Activated CD8-positive, alpha-beta memory T cell treated with anti-CD3 and anti-CD28 coated beads for 36 hours (primary cell): ENCODE measurements around the gene WDTC1. TPM values are rescaled to one million over a fixed set of nuclear protein-coding genes. Genes with fewer than 3 reads are reported as not detected.

Source experiments
- CTCF ChIA-PET: fragments of 350-600 bp; sonication (Branson Sonifier 250); formaldehyde crosslinking; loops from one replicate; lab custom pipeline; 2021; ENCODE audit warnings: antibody characterized with exemption; lab: Charles Lee
- POLR2A ChIA-PET: fragments of 350-600 bp; sonication (Branson Sonifier 250); formaldehyde crosslinking; loops from one replicate; lab custom pipeline; 2021; ENCODE audit warnings: antibody characterized with exemption; lab: Charles Lee
- total RNA-seq, 2 experiments: library from RNA; stranded (reverse); gene quantifications; one replicate each; pipeline ENCODE4 v1.2.3, GENCODE V29; 2021

The WDTC1 gene
- total RNA-seq, 2 experiments from 2014 or later, result 19.1 to 20.1 TPM

GRCh38 chr1:27318136-27318535 lies 83.7 kb downstream of the WDTC1 start:
- ChIA-PET CTCF (interaction anchor here (2.4 to 2.9 kb wide), 2 partner anchors 15 to 17 kb away, joined by 9 to 17 read pairs; no protein-coding TSS in a partner anchor), POLR2A (no interaction called here)

GRCh38 chr1:27318596-27318995 lies 84.2 kb downstream of the WDTC1 start:
- ChIA-PET CTCF (interaction anchor here (0.7 to 2.9 kb wide), 5 partner anchors 9 to 23 kb away, joined by 3 to 17 read pairs (median 5); no protein-coding TSS in a partner anchor), POLR2A (no interaction called here)

- POLR2A ChIA-PET, result interaction anchor here (0.7 to 1.1 kb wide), 2 partner anchors 20 to 207 kb away, joined by 4 to 8 read pairs; partner anchors contain the start of gene SYTL1
- CTCF ChIA-PET, result interaction anchor here (1.3 to 1.7 kb wide), 4 partner anchors 11 to 69 kb away, joined by 3 to 12 read pairs (median 5); no protein-coding TSS in a partner anchor
Observed at GRCh38 chr1:27321813-27322568, 87.6 kb downstream of the WDTC1 start, which contains the start of gene TMEM222. TMEM222 (plus strand) TSS chr1:27322163; CDS start chr1:27322198, 35 bp downstream.

- CTCF ChIA-PET, result interaction anchor here (1.3 to 2.1 kb wide), 6 partner anchors 10 to 69 kb away, joined by 3 to 12 read pairs (median 5); no protein-coding TSS in a partner anchor
- POLR2A ChIA-PET, result interaction anchor here (0.6 to 1.1 kb wide), 4 partner anchors 17 to 401 kb away, joined by 3 to 4 read pairs (median 3); partner anchors contain the start of gene SYTL1
Observed at GRCh38 chr1:27322569-27323240, 88.3 kb downstream of the WDTC1 start.

- ChIA-PET POLR2A (no interaction called here), CTCF (interaction anchor here (2.6 kb wide), 1 partner anchor 24 kb away, joined by 8 read pairs; no protein-coding TSS in a partner anchor)
Observed at GRCh38 chr1:27325286-27325685, 90.9 kb downstream of the WDTC1 start.

- CTCF ChIA-PET, result interaction anchor here (1.0 to 3.1 kb wide), 4 partner anchors 9 to 31 kb away, joined by 3 to 11 read pairs (median 6); no protein-coding TSS in a partner anchor
- POLR2A ChIA-PET, result interaction anchor here (0.5 kb wide), 1 partner anchor 973 kb away, joined by 4 read pairs; no protein-coding TSS in a partner anchor
Observed at GRCh38 chr1:27327964-27328363, 93.5 kb downstream of the WDTC1 start.

- POLR2A ChIA-PET, result no interaction called here
- CTCF ChIA-PET, result no interaction called here
Observed at GRCh38 chr1:27330786-27331185, 96.4 kb downstream of the WDTC1 start.

GRCh38 chr1:27331426-27331825 lies 97.0 kb downstream of the WDTC1 start:
- CTCF ChIA-PET, result interaction anchor here (2.1 to 2.6 kb wide), 2 partner anchors 25 to 56 kb away, joined by 11 to 20 read pairs; no protein-coding TSS in a partner anchor
- POLR2A ChIA-PET, result no interaction called here

GRCh38 chr1:27331922-27332321 lies 97.5 kb downstream of the WDTC1 start:
- ChIA-PET CTCF (interaction anchor here (1.0 to 2.9 kb wide), 17 partner anchors 9 to 275 kb away, joined by 3 to 20 read pairs (median 9); partner anchors contain the start of genes CD164L2, MAP3K6, SYTL1 and TMEM222), POLR2A (interaction anchor here (0.6 to 1.7 kb wide), 2 partner anchors 8 to 1895 kb away, joined by 3 read pairs; no protein-coding TSS in a partner anchor)

- ChIA-PET POLR2A (interaction anchor here (0.8 to 1.7 kb wide), 3 partner anchors 9 to 31 kb away, joined by 3 read pairs; no protein-coding TSS in a partner anchor), CTCF (interaction anchor here (0.6 to 2.9 kb wide), 27 partner anchors 9 to 274 kb away, joined by 3 to 20 read pairs (median 4); partner anchors contain the start of genes CD164L2, FCN3, MAP3K6 and SYTL1)
Observed at GRCh38 chr1:27332536-27333281, 98.3 kb downstream of the WDTC1 start.

- ChIA-PET POLR2A (interaction anchor here (0.8 to 1.7 kb wide), 2 partner anchors 9 to 10 kb away, joined by 3 read pairs; no protein-coding TSS in a partner anchor), CTCF (interaction anchor here (0.9 to 2.9 kb wide), 14 partner anchors 8 to 231 kb away, joined by 3 to 20 read pairs (median 7); partner anchors contain the start of genes CD164L2, MAP3K6 and SYTL1)
Observed at GRCh38 chr1:27333717-27334279, 99.4 kb downstream of the WDTC1 start.

GRCh38 chr1:27335506-27336422 lies 101.3 kb downstream of the WDTC1 start:
- ChIA-PET POLR2A (no interaction called here), CTCF (interaction anchor here (1.1 to 2.0 kb wide), 4 partner anchors 22 to 60 kb away, joined by 3 to 11 read pairs (median 4); no protein-coding TSS in a partner anchor)

- ChIA-PET CTCF (interaction anchor here (1.1 to 2.0 kb wide), 3 partner anchors 21 to 59 kb away, joined by 3 to 11 read pairs (median 4); no protein-coding TSS in a partner anchor), POLR2A (no interaction called here)
Observed at GRCh38 chr1:27336756-27337155, 102.3 kb downstream of the WDTC1 start.

GRCh38 chr1:27338751-27339150 lies 104.3 kb downstream of the WDTC1 start:
- ChIA-PET POLR2A (interaction anchor here (0.7 to 1.1 kb wide), 2 partner anchors 16 to 37 kb away, joined by 3 read pairs; no protein-coding TSS in a partner anchor), CTCF (interaction anchor here (0.5 to 1.6 kb wide), 5 partner anchors 18 to 86 kb away, joined by 3 to 4 read pairs (median 3); partner anchors contain the start of gene MAP3K6)

GRCh38 chr1:27339213-27339612 lies 104.8 kb downstream of the WDTC1 start:
- ChIA-PET POLR2A (interaction anchor here (1.1 kb wide), 1 partner anchor 16 kb away, joined by 3 read pairs; no protein-coding TSS in a partner anchor), CTCF (interaction anchor here (1.2 to 1.6 kb wide), 3 partner anchors 18 to 41 kb away, joined by 3 to 4 read pairs (median 3); partner anchors contain the start of gene MAP3K6)
